ENCODE measurements around the gene PCDHA1.

Gene PCDHA1

GRCh38 chr5:140988608-140989007, 202.7 kb downstream of the PCDHA1 start:
- DNase-seq (ENCODE audit: low spot score) = no peak

DNA sequence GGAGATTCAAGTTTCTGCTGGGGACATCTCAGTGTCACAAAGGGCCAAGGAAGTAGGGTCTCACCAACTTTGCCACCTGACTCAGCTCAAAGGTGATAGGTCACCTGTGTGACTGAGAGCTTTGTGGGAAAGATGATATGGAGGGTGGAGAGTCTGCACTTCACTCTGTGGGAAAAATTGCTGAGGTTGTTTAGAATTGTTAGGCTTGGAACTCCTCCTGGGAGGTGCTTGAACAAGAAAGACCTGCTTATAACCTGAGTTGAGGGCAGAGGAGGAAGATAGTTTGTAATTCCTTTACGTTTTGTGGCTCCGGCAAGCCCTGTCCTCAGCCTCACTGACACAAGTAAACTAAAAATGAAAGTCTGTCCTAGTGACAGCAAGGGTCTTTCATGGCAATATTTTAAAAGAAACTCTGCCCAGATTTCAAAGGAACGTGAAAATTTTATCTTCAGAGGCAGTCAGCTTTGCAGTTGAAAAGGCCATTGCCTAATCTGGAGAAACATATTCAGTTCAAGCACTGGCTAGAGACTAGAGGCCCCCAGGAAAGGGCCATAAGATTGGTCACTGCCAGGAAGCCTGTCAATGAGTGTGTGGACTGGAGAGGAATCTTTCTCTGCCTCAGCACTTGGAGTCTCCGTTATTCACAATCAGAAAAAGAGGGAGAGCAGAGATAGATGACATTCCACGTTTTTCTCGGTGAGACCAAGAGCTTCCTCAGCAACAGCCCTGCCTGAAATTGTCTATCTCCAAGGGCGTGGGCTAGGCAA, 203.5 kb downstream of the PCDHA1 start:
- no peak for DNase-seq (ENCODE audit: low spot score)

- no peak for DNase-seq (ENCODE audit: low spot score)
Observed at GRCh38 chr5:140992828-140993227, 206.9 kb downstream of the PCDHA1 start.

GRCh38 chr5:140996060-140996459, 210.1 kb downstream of the PCDHA1 start:
- no peak for DNase-seq (ENCODE audit: low spot score)

GRCh38 chr5:140998921-140999410, 213.0 kb downstream of the PCDHA1 start:
- no peak for DNase-seq (ENCODE audit: low spot score)

GRCh38 chr5:141001446-141001843, 215.5 kb downstream of the PCDHA1 start:
- DNase-seq (ENCODE audit: low spot score) = no peak

DNA sequence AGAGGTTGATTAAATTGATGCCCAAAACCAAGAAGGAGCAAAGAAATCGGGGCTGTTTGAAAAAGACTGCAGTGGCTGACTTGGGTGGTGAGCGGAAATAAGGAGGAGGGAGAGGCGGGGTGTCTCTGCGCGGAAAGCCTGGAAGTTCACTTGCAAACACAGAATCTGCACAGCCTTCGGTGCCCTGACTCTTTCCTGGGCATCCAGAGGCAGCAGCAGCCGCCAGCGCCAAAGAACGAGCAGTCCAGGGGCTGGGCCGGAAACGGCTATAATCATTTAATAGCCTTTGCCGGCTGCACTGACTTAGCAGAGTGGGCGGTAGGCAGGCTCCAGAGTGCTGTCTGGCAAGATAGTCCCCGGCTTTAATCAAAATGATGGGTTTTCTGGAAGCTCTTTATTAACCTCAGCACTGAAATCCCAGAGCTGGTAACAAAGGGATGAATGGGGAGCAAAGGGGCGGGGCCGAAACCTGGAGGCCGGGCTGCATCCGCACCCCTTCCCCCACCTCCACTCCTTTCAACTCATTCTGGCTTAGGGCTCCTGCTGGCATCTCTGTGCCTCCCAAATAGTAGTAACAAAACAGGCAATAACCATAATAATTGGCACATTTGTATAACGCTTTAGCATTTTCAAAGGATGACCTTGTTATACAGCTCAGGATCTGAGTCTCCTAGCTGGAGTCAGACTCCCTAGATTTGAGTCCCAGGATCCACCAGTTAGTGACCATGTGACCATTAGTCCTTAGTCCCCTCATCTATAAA, 216.1 kb downstream of the PCDHA1 start:
- DNase-seq (ENCODE audit: low spot score) = no peak

DNA sequence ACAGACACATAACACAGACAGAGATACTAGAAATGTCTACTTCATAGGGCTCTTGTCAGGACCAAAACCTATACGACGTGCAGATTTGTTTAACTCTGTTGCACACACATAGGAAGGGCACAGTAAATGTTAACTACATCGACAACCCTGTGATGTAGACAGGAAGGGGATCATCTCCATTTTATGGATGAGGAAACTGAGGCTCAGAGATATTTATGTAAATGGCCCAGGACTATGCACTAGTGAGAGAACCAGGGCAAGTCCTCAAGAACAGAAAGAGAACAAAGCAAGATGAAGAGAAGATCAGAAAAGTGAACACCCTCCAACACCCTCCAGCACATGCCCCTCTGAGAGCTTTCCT, 216.6 kb downstream of the PCDHA1 start:
- no peak for DNase-seq (ENCODE audit: low spot score)

- DNase-seq (ENCODE audit: low spot score) = no peak
Observed at GRCh38 chr5:141003031-141003430, 217.1 kb downstream of the PCDHA1 start.

DNA sequence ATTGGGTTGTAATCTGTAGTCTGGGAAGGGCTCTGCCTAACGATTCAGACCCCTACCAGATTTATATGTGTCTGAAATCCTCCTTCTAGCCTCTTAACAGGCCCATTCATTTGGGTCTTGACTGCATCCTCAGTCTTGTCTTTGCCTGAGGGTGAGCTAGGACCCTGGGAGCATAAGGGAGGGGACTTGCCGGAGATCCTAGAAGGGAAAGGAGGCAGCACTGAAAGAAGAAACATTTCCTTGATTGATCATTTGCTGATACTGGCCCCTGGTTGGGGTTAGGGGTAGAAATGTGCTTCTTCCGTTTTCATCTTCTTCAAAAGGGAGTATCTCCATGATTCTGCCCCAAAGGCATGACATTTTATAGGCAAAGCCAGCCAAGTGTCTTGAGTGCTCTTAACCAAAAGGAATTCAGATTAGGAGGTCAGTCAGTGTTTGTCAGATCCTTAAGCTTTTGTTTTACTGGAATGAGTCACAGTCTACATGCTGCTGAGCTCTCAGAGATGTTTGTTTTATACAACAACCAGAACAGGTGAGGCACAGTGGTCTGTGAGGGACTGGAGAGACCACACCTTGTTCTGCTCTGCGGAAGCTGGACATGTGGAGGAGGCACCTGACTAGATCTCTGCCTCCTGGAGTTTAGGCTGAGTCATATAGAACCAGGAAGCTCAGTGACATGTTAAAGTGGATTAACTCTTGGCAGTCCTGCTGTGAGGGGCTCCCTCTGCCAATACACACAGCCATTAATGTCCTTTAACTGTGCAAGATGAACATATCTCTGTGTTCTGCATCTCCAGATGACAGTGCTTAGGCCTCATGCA, 218.1 kb downstream of the PCDHA1 start:
- DNase-seq (ENCODE audit: low spot score) = no peak

GRCh38 chr5:141007791-141008190, 221.9 kb downstream of the PCDHA1 start:
- DNase-seq (ENCODE audit: low spot score) = no peak

GRCh38 chr5:141010047-141010793, 224.3 kb downstream of the PCDHA1 start:
- no peak for DNase-seq (ENCODE audit: low spot score)

- no peak for DNase-seq (ENCODE audit: low spot score)
Observed at GRCh38 chr5:141017943-141018342, 232.0 kb downstream of the PCDHA1 start.

DNA sequence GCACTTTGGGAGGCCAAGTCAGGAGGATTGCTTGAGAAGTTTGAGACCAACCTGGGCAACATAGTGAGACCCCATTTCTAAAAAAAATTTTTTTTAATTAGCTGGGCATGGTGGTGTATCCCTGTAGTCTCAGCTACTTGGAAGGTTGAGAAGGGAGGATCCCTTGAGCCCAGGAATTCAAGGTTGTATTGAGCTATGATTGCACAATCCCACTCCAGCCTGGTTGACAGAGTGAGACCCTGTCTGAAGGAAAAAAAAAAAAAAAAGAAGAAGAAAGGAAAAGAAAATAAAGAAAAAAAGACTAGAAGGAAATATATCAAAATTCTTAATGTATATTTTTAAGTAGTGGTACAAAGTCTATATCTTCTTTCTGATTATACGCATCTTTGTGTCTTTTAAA, 236.4 kb downstream of the PCDHA1 start:
- DNase-seq (ENCODE audit: low spot score) = no peak

DNA sequence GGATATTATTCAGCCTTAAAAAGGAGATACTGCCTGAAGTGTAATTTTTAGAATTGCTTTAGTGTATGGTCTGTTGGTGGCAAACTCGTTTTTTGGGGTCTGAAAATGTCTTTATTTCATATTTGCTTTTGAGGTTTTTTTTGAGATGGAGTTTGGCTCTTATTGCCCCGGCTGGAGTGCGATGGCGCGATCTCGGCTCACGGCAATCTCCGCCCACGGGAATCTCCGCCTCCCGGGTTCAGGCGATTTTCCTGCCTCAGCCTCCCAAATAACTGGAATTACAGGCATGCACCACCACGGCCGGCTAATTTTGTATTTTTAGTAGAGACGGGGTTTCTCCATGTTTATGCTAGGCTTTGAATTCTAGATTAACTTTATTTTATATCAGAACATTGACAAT, 245.1 kb downstream of the PCDHA1 start:
- DNase-seq (ENCODE audit: low spot score) = no peak

DNA sequence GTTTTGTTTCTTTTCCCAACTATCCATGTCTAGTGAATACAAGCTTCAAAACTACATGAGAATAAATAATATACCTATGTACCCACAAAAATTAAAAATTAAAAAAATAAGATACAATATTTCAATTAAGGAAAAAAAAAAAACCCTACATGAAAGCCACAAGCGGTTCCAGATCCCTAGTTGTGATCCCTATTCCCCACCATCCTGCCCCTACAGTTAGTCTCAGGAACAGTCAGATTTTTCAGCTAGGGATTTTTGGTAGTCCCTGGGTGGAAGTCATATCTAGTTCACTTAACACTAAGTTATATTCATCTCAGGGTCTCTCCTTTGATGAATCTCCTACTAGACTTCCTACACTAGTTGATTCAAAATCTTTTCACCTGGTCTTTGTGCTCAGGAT, 246.7 kb downstream of the PCDHA1 start:
- no peak for DNase-seq (ENCODE audit: low spot score)

DNA sequence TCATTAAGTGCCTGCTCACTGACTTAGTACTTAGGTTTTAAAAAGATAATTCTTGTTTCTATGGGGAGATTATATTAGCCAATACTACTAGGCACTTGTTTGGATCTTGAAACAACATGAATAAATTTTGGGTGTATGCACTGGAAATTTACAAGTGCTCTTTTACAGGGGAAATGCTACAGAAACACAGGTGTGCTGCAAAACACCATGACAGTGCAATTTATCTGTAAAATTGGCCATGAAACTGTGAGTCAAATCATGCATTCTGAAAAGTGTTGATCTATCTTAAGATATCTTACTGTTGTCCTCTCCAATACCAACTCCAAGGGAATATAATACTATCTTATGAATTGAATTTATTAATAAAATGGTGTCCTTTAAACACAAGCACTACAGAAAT, 253.1 kb downstream of the PCDHA1 start:
- no peak for DNase-seq (ENCODE audit: low spot score)

DNA sequence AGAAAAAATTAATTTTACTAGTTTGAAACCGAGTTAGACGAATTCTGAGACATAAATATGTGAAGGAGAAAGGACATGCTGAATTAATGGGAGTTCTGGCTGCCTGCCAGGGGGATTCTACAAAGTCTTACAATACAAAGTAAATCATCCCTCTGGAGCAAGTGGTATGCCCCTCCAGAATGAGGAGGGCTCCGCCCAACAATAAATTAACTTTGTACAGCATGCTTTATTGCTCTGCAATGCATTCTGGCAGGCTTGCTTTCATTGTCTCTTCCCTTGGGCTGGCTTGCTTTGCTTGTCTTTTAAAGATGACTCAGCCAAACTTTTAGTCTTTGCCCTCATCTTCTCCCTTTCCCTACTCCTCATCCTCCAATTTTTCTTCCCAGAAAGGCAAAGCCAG, 253.6 kb downstream of the PCDHA1 start:
- DNase-seq (ENCODE audit: low spot score) = no peak

DNA sequence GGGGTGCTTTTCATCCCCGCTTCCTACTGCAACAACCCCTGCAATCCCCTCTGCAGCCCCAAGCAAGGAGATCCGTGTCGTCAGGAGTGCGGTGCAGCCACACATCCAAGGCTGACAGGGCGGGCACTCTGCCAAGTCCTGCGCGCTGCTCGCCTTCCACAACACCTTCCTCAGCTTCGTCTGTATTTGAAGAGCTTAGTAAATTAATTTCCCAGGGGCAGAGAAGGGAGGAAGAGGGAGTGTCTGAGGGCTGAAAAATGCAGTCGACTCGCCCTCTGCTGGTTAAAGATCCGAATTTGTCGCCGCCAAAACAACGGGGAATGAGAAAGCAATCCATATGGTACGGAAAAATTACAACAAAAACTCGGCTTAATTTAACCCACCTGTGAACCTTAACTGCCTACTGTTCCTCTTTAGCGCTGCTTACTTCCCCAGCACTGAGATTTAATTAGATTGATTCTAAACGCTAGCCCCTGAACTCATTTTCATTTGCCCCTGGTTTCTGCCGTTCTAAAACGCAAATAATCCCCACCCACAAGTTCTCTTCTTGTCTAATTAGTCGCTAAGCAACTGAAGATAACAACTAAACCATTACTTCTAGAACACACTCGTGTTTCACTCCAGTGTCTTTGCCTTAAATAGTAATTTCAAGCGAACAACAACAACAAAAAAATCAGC, 254.3 kb downstream of the PCDHA1 start:
- DNase-seq (ENCODE audit: low spot score) = no peak

DNA sequence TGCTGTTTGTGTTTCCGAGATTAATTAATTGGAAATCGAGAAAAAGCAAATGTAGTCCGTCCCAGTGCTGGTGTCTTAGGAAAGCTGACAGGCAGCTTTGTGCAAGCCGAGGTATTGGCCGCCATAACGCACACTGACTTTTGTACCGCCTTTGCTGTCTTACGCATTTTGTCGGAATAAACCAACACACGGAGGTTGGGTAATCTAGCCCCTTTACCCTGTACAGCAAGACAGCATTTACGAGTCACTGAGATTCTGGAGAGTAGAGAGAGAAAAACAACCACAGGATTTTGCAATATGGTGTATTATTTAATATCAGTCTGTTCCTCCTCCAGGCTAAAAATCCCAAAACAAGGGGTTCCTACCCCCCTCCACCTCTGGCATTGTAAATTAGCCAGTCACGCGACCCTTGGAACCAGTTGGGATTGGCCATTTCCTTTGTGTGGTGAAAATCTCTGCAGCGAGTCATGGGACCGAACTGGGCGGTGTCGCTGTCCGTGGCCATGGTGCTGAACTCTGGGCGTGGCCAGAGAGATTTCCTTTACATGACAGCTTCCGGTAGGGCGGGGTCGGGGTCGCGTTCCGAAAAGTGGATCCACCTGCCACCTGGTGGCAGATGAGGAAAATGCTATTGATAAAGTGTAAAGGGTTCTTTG, 255.0 kb downstream of the PCDHA1 start:
- DNase-seq (ENCODE audit: low spot score) = peak; percentile 47

- DNase-seq (ENCODE audit: low spot score) = no peak
Observed at GRCh38 chr5:141041427-141041785, 255.5 kb downstream of the PCDHA1 start.

Measured in CD4-positive, alpha-beta T cell treated with Interleukin-2 at 100 ng/mL for 4 hours (primary cell).